22Rv1 (cell line): ENCODE data around the gene FAM168A.

Experiments
- ZFX ChIP-seq: fragments of 450-650 bp; IDR thresholded peaks from 2 replicates; pipeline ENCODE4 v1.6.1; 2017; ENCODE audit warnings: antibody characterized with exemption, borderline replicate concordance
- TF ChIP-seq, protein P1 (sequence below): fragments of 450-650 bp; IDR thresholded peaks from 2 replicates; pipeline ENCODE4 v1.5.1; 2017; ENCODE audit warnings: mild to moderate bottlenecking

DNA sequence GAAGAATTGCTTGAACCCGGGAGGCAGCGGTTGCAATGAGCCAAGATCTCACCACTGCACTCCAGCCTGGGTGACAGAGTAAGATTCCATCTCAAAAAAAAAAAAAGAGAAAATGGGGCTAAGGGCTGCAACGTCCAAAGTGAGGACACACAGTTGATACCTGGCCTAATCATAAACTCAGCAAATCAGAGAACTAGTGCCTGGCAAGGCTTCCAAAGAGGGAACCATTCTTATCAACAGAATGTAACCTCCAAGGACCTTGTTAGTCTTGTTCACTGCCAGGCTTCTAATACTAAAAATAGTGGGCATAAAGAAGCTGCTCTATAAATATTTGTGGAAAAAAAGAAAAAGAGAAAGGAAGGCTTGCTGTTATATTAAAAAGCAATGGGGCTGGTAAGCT, 42.3 kb downstream of the FAM168A start:
- TF ChIP-seq, protein P1, sequence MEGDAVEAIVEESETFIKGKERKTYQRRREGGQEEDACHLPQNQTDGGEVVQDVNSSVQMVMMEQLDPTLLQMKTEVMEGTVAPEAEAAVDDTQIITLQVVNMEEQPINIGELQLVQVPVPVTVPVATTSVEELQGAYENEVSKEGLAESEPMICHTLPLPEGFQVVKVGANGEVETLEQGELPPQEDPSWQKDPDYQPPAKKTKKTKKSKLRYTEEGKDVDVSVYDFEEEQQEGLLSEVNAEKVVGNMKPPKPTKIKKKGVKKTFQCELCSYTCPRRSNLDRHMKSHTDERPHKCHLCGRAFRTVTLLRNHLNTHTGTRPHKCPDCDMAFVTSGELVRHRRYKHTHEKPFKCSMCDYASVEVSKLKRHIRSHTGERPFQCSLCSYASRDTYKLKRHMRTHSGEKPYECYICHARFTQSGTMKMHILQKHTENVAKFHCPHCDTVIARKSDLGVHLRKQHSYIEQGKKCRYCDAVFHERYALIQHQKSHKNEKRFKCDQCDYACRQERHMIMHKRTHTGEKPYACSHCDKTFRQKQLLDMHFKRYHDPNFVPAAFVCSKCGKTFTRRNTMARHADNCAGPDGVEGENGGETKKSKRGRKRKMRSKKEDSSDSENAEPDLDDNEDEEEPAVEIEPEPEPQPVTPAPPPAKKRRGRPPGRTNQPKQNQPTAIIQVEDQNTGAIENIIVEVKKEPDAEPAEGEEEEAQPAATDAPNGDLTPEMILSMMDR = no peak
- no peak for TF ChIP-seq ZFX
